NOMO-1 (cell line): ENCODE measurements around the gene CES2.
A peak's percentile ranks its signal among the peaks of the same experiment; 100 is the strongest.
"Not testable (repeated sequence)": the region's sequence is repeated elsewhere in the genome, so short reads cannot be mapped to it uniquely, and the experiment has no call there.

Source experiments
- DNase-seq, 2 experiments: peaks; one replicate each; lab custom pipeline; 2025; ENCODE audit not compliant: unreplicated experiment in 2 of 2; lab: John Stamatoyannopoulos, UW

The CES2 gene

GRCh38 chr16:66974932-66975246, 39.6 kb downstream of the CES2 start:
- DNase-seq: not testable (repeated sequence)

GRCh38 chr16:66975302-66975893, 40.1 kb downstream of the CES2 start:
- no peak for DNase-seq

GRCh38 chr16:66976746-66977145, 41.4 kb downstream of the CES2 start:
- DNase-seq: no peak

GRCh38 chr16:66977341-66978113, 42.2 kb downstream of the CES2 start:
- DNase-seq: peak; percentile 69 to 77

- no peak for DNase-seq
Observed at GRCh38 chr16:66979011-66979717, 43.8 kb downstream of the CES2 start.

GRCh38 chr16:66983033-66983432, 47.7 kb downstream of the CES2 start:
- DNase-seq: no peak

GRCh38 chr16:66984892-66985311, 49.6 kb downstream of the CES2 start:
- no peak for DNase-seq

- DNase-seq: no peak
Observed at GRCh38 chr16:66986559-66986958, 51.2 kb downstream of the CES2 start.

GRCh38 chr16:66988197-66988788, 53.0 kb downstream of the CES2 start, which contains the start of gene CES4A:
TSS of gene CES4A (plus strand) at chr16:66988589. CDS start at chr16:66988773, 184 bp downstream.
- no peak for DNase-seq

GRCh38 chr16:66991545-66992077, 56.3 kb downstream of the CES2 start:
- no peak for DNase-seq

- DNase-seq: not testable (repeated sequence)
Observed at GRCh38 chr16:66993558-66993957, 58.2 kb downstream of the CES2 start.
